ENCODE results near the gene COL4A3. TPM values are rescaled to one million over a fixed set of nuclear protein-coding genes. Genes with fewer than 3 reads are reported as not detected.

COL4A3 gene
- total RNA-seq, 1 donor from 2014 or later: not detected

GRCh38 chr2:227363756-227364155, 199.3 kb downstream of the COL4A3 start:
- peaks cover 18% of the 10 kb centered on the region for H3K4me1 Mint-ChIP-seq
- no peaks in the 10 kb centered on the region for H3K27me3 Mint-ChIP-seq (ENCODE audit: low read depth)
- DNase-seq (ENCODE audit: low spot score in 2 of 2, unreplicated experiment in 2 of 2): no peak
- H3K9me3 Mint-ChIP-seq: no peaks in the 10 kb centered on the region
- no peak overlapping the region for H3K27ac Mint-ChIP-seq
- no peak overlapping the region for H3K4me3 Mint-ChIP-seq
- no peak for TF ChIP-seq CTCF (IDR thresholded peaks at IDR 0.05; ENCODE audit: unreplicated experiment)
- H3K36me3 Mint-ChIP-seq: peaks cover 6% of the 10 kb centered on the region

Other genes starting within 250 kb of the COL4A3 start
- gene COL4A4, start 419 bp upstream of the COL4A3 start, total RNA-seq: 0.11 to 0.18 TPM (median 0.11 TPM) in 3 replicates
- 90.2 to 93.9 TPM (median 93.3 TPM) in 3 replicates for gene MFF, start 160.6 kb downstream of the COL4A3 start, total RNA-seq
- gene TM4SF20, start 214.7 kb downstream of the COL4A3 start, total RNA-seq: not detected in 3 replicates
- not detected in 3 replicates for gene SCYGR1, start 223.3 kb downstream of the COL4A3 start, total RNA-seq